HepG2 (cell line): ENCODE results near the gene ETV6. TPM values are rescaled to one million over a fixed set of nuclear protein-coding genes. Genes with fewer than 3 reads are reported as not detected.
A peak's percentile ranks its signal among the peaks of the same experiment; 100 is the strongest.

ENCODE experiments used
- ATAC-seq: fragments of 200-7000 bp; cut with Tn5 transposase; 3 replicates; pipeline ENCODE4 v1.9.1; 2020; ENCODE audit warnings: mild to moderate bottlenecking, moderate library complexity
- BruUV-seq: library from RNA; stranded (reverse); fragments of 400-500 nt; replicated peaks from 2 replicates; lab custom pipeline; 2021; lab: Mats Ljungman, UMichigan
- CTCF ChIA-PET: fragments of 300-600 bp; formaldehyde crosslinking; extraction: SDS; loops from one replicate; lab custom pipeline; 2021; ENCODE audit warnings: low total read pairs, inconsistent platforms, low intra/inter-chr PET ratio; lab: Yijun Ruan, JAX
- POLR2A ChIA-PET: fragments of 350-600 bp; sonication (Branson Sonifier 250); formaldehyde crosslinking; loops from one replicate; lab custom pipeline; 2020; ENCODE audit warnings: antibody characterized with exemption, inconsistent platforms; lab: Yijun Ruan, JAX
- DNase-seq: peaks from one replicate; pipeline ENCODE4 v3.0.0-alpha.2; 2015; ENCODE audit warnings: low spot score
- FAIRE-seq: peaks from 3 replicates; lab custom pipeline; 2011; peaks lifted over from hg19 to GRCh38; lab: Jason Lieb, UNC
- H2AFZ ChIP-seq: one replicate; pipeline ENCODE4 v1.6.1; 2011; ENCODE audit warnings: low read length, inconsistent platforms
- H3K27ac ChIP-seq: fragments of 300-600 bp; 3 replicates; pipeline ENCODE4 v1.8.0; 2011; ENCODE audit warnings: mixed run types, mild to moderate bottlenecking, mixed read lengths, low read length, inconsistent platforms; ENCODE audit not compliant: insufficient read depth; ENCODE audit errors: extremely low read length
- H3K27me3 ChIP-seq, 2 experiments: fragments of 200-600 bp in 1 of 2; 2 replicates in 1 of 2; 3 replicates in 1 of 2; pipeline versions ENCODE4 v1.6.0 to v1.8.0; 2011; ENCODE audit warnings: low read length in 2 of 2, mild to moderate bottlenecking in 2 of 2, moderate library complexity in 2 of 2, inconsistent platforms in 1 of 2; ENCODE audit not compliant: insufficient read depth in 2 of 2, control insufficient read depth in 1 of 2
- H3K36me3 ChIP-seq, 2 experiments: fragments of 200-600 bp in 1 of 2; replicated peaks in 1 of 2; 2 replicates in 1 of 2; 3 replicates in 1 of 2; pipeline versions ENCODE4 v1.5.1 to v1.8.0; 2011; ENCODE audit warnings: low read length in 2 of 2, inconsistent platforms in 1 of 2; ENCODE audit not compliant: insufficient read depth in 2 of 2, control insufficient read depth in 1 of 2
- H3K4me1 ChIP-seq: 2 replicates; pipeline ENCODE4 v1.5.1; 2012; ENCODE audit warnings: low read length, inconsistent platforms; ENCODE audit not compliant: insufficient read depth
- H3K4me2 ChIP-seq: 2 replicates; pipeline ENCODE4 v1.6.0; 2011; ENCODE audit warnings: low read depth, low read length, inconsistent platforms
- H3K4me3 ChIP-seq, 3 experiments: fragments of 200-600 bp in 1 of 3; sonication (generic), shearing (Covaris generic) in 1 of 3; replicated peaks in 1 of 3; 2 replicates each; pipeline ENCODE4 v1.5.1; 2011 to 2016; ENCODE audit warnings: low read length in 3 of 3, inconsistent platforms in 2 of 3, low read depth in 2 of 3, mild to moderate bottlenecking in 2 of 3, control low read depth in 1 of 3, mixed read lengths in 1 of 3; ENCODE audit not compliant: insufficient read depth in 1 of 3
- H3K79me2 ChIP-seq: one replicate; pipeline ENCODE4 v1.6.1; 2011; ENCODE audit warnings: low read length, inconsistent platforms; ENCODE audit not compliant: insufficient read depth
- H3K9ac ChIP-seq: 2 replicates; pipeline ENCODE4 v1.6.0; 2011; ENCODE audit warnings: mild to moderate bottlenecking, low read depth, low read length, inconsistent platforms; ENCODE audit not compliant: insufficient read depth
- H3K9me3 ChIP-seq: 2 replicates; pipeline ENCODE4 v1.5.1; 2012; ENCODE audit warnings: mild to moderate bottlenecking, low read length
- H4K20me1 ChIP-seq: 2 replicates; pipeline ENCODE4 v1.6.0; 2011; ENCODE audit warnings: inconsistent platforms, mild to moderate bottlenecking, low read length, moderate library complexity; ENCODE audit not compliant: insufficient read depth
- CSRNP1 ChIP-seq: sonication (generic); formaldehyde crosslinking; IDR thresholded peaks from 2 replicates; pipeline ENCODE4 v1.8.1; 2023; ENCODE audit warnings: mild to moderate bottlenecking, missing genetic modification reagents
- FOXA3 ChIP-seq: IDR thresholded peaks from 2 replicates; pipeline ENCODE4 v1.6.1; 2016; ENCODE audit warnings: missing genetic modification reagents, missing compliant biosample characterization
- FOXK1 ChIP-seq: sonication (generic); formaldehyde crosslinking; IDR thresholded peaks from 2 replicates; pipeline ENCODE4 v1.4.0; 2020; ENCODE audit warnings: low read depth, missing genetic modification reagents, borderline replicate concordance
- FOXP1 ChIP-seq, 2 experiments: fragments of 450-650 bp in 1 of 2; IDR thresholded peaks; 2 replicates each; pipeline ENCODE4 v1.6.1; 2017 to 2018; ENCODE audit warnings: antibody characterized with exemption in 1 of 2
- KDM5B ChIP-seq: sonication (generic); formaldehyde crosslinking; IDR thresholded peaks from 2 replicates; pipeline ENCODE4 v1.4.0; 2020; ENCODE audit warnings: missing genetic modification reagents, mild to moderate bottlenecking, borderline replicate concordance
- KLF13 ChIP-seq: sonication (generic); formaldehyde crosslinking; IDR thresholded peaks from 2 replicates; pipeline ENCODE4 v1.4.0; 2020; ENCODE audit warnings: mild to moderate bottlenecking, missing genetic modification reagents
- MAFK ChIP-seq, 2 experiments: IDR thresholded peaks in 1 of 2; conservative IDR thresholded peaks in 1 of 2; 2 replicates each; pipeline ENCODE4 v1.6.1; 2011; ENCODE audit warnings: improper control_type of control experiment in 2 of 2, low read length in 2 of 2
- PITX1 ChIP-seq: sonication (generic); formaldehyde crosslinking; IDR thresholded peaks from 2 replicates; pipeline ENCODE4 v1.5.1; 2020; ENCODE audit warnings: mild to moderate bottlenecking, missing genetic modification reagents
- TFDP1 ChIP-seq: IDR thresholded peaks from 2 replicates; pipeline ENCODE4 v1.6.1; 2016; ENCODE audit warnings: missing compliant biosample characterization, missing genetic modification reagents, borderline replicate concordance
- ZGPAT ChIP-seq: IDR thresholded peaks from 2 replicates; pipeline ENCODE4 v1.6.1; 2016; ENCODE audit warnings: mild to moderate bottlenecking
- ZNF138 ChIP-seq: sonication (generic); formaldehyde crosslinking; IDR thresholded peaks from 2 replicates; pipeline ENCODE4 v1.5.0; 2020; ENCODE audit warnings: mild to moderate bottlenecking, low read depth, missing genetic modification reagents
- ZNF160 ChIP-seq: sonication (generic); formaldehyde crosslinking; IDR thresholded peaks from 2 replicates; pipeline ENCODE4 v1.8.0; 2022; ENCODE audit warnings: mild to moderate bottlenecking, inconsistent platforms, missing genetic modification reagents
- ZNF564 ChIP-seq: sonication (generic); formaldehyde crosslinking; IDR thresholded peaks from 2 replicates; pipeline ENCODE4 v1.8.1; 2023; ENCODE audit warnings: mild to moderate bottlenecking, missing genetic modification reagents
- ZNF644 ChIP-seq: IDR thresholded peaks from 2 replicates; pipeline ENCODE4 v1.6.1; 2016; ENCODE audit warnings: low read depth
- ZNF850 ChIP-seq: sonication (generic); formaldehyde crosslinking; conservative IDR thresholded peaks from 2 replicates; pipeline ENCODE4 v1.9.0; 2021; ENCODE audit warnings: mild to moderate bottlenecking, missing genetic modification reagents
- WGBS: methylation state at CpG from one replicate; pipeline ENCODE4 v1.1.6; 2017; ENCODE audit warnings: low lambda C conversion rate; 5-methylcytosine and 5-hydroxymethylcytosine counted together
- in situ Hi-C: cut with HindIII; loops from 2 replicates; pipeline ENCODE4 v1.10.0; 2017; ENCODE audit warnings: low pct_unique_long_range_greater_than_20kb; ENCODE audit not compliant: extremely low pct_ligation_motif_present
- intact Hi-C: fragments of 100-400 bp; cut with micrococcal nuclease; formaldehyde crosslinking; loops from one replicate; pipeline ENCODE4 v1.10.0; 2022; ENCODE audit not compliant: unreplicated experiment
- polyA plus RNA-seq, 8 experiments: library from polyadenylated mRNA; depleted of rRNA in 3 of 8; stranded (reverse) in 7 of 8; unstranded in 1 of 8; fragments of >200 nt; fragmentation: Illumina TruSeq in 4 of 8; extraction: Trizol in 4 of 8; gene quantifications; 2 replicates each; pipeline versions ENCODE4 v1.2.1 to v1.2.3, GENCODE V29; 2011 to 2016; ENCODE audit warnings: low read depth in 4 of 8, missing spikeins in 1 of 8, mixed read lengths in 1 of 8; ENCODE audit not compliant: insufficient read depth in 1 of 8
- total RNA-seq, 5 experiments: library from RNA; depleted of rRNA; stranded (reverse); fragments of >200 nt; fragmentation: Illumina TruSeq; extraction: Trizol; gene quantifications; 2 replicates each; pipeline ENCODE4 v1.2.3, GENCODE V29; 2016; ENCODE audit warnings: low read depth in 1 of 5
- TF ChIP-seq, protein P1 (sequence below), 2 experiments: IDR thresholded peaks; 2 replicates each; pipeline ENCODE4 v1.6.1; 2011 to 2012; ENCODE audit warnings: low read length in 2 of 2, borderline replicate concordance in 1 of 2, low read depth in 1 of 2, mild to moderate bottlenecking in 1 of 2, moderate library complexity in 1 of 2

ETV6 gene
- total and polyA plus RNA-seq, 2 of the 13 experiments (the other 11 are each of a cell fraction or from before 2014, with no cell fraction given) = 2.2 to 3.0 TPM

DNA sequence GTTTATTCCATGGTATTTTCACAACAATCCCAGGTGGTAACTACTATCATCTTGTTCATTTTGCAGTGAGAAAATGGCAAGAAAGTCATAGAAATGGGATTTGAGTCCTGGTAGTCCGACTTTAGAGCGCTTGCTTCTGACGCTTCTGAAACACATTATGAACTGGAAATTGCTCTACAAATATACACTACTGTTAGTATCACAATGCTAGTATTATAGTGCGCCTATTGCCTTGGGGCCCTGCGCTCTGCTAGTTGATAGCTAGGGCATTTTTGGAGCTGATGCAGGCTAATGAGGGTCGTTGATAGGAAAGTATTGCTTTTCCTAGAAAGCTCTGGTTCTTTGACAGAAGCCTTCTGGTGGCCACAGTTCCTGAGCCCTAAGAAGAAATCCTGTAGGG is 61.0 kb downstream of the ETV6 start (continued):
- TF ChIP-seq, protein P1, sequence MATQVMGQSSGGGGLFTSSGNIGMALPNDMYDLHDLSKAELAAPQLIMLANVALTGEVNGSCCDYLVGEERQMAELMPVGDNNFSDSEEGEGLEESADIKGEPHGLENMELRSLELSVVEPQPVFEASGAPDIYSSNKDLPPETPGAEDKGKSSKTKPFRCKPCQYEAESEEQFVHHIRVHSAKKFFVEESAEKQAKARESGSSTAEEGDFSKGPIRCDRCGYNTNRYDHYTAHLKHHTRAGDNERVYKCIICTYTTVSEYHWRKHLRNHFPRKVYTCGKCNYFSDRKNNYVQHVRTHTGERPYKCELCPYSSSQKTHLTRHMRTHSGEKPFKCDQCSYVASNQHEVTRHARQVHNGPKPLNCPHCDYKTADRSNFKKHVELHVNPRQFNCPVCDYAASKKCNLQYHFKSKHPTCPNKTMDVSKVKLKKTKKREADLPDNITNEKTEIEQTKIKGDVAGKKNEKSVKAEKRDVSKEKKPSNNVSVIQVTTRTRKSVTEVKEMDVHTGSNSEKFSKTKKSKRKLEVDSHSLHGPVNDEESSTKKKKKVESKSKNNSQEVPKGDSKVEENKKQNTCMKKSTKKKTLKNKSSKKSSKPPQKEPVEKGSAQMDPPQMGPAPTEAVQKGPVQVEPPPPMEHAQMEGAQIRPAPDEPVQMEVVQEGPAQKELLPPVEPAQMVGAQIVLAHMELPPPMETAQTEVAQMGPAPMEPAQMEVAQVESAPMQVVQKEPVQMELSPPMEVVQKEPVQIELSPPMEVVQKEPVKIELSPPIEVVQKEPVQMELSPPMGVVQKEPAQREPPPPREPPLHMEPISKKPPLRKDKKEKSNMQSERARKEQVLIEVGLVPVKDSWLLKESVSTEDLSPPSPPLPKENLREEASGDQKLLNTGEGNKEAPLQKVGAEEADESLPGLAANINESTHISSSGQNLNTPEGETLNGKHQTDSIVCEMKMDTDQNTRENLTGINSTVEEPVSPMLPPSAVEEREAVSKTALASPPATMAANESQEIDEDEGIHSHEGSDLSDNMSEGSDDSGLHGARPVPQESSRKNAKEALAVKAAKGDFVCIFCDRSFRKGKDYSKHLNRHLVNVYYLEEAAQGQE (IDR thresholded peaks at IDR 0.05; ENCODE audit: borderline replicate concordance in 1 of 2, low read depth in 1 of 2, low read length in 2 of 2) = no peak
- TF ChIP-seq KDM5B (CRISPR knock-in tag) (no peak), ZNF850 (CRISPR knock-in tag) (no peak), FOXP1 (IDR thresholded peaks at IDR 0.05) (no peak), FOXP1 (CRISPR knock-in tag; IDR thresholded peaks at IDR 0.05) (no peak)

DNA sequence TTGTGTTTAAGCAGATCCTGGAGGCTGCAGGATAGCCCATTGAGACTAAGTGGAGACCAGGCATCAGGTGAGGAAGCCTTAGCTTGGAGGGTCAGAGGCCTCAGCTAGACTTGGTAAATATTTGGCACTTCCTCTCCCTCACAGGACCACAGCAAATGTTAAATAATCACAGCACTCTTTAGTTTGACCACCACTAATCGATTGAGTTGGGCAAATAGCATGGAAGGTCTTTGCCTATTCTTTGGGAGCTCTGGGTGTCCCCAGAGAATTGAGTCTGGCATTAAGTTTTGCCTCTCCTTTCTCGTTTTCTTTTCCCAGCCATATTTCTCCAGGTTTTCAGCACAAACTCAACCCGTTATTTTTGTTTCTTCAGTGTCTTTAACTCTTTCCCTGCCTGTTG is 61.4 kb downstream of the ETV6 start:
- Histone ChIP-seq H3K27me3 (no peaks in the 10 kb centered on the region), H3K27ac (no peak overlapping the region), H3K9ac (no peak overlapping the region), H3K4me3 (peak overlapping the region in 1 of 3 experiments; percentile 36; a peak in 1 of 6 replicates), H2AFZ (no peak overlapping the region), H3K79me2 (no peaks in the 10 kb centered on the region), H3K4me1 (peaks cover 48% of the 10 kb centered on the region), H3K36me3 (no peaks in the 10 kb centered on the region), H4K20me1 (no peaks in the 10 kb centered on the region), H3K4me2 (peak overlapping the region; percentile 50), H3K9me3 (no peaks in the 10 kb centered on the region)
- in situ Hi-C loops = no loop called here
- FAIRE-seq (peak; percentile 70), DNase-seq (peak; percentile 49), ATAC-seq (peak; percentile 86)
- intact Hi-C loops = no loop called here
- 17% methylated on average over 3 of the region's 3 CpGs for WGBS
- no TSS peak for BruUV-seq
- CTCF ChIA-PET = no interaction called here
- POLR2A ChIA-PET = no interaction called here
- peak; percentile 39; the same call in 1 of the 2 replicates for TF ChIP-seq PITX1 (CRISPR knock-in tag)
- TF ChIP-seq CSRNP1 (CRISPR knock-in tag) = no peak
- TF ChIP-seq ZNF564 (CRISPR knock-in tag) = no peak
- 0 out of 2 replicates have a peak, but pooled peaks have one; percentile 31 for TF ChIP-seq ZGPAT (CRISPR knock-in tag)
- TF ChIP-seq ZNF160 (CRISPR knock-in tag) = no peak
- TF ChIP-seq MAFK (conservative IDR thresholded peaks at IDR 0.05 in 1 of 2, IDR thresholded peaks at IDR 0.05 in 1 of 2; ENCODE audit: low read length in 2 of 2) = no peak
- TF ChIP-seq ZNF138 = no peak
- no peak for TF ChIP-seq KLF13
- 0 out of 2 replicates have a peak, but pooled peaks have one; percentile 45 for TF ChIP-seq ZNF644 (CRISPR knock-in tag)
- no peak for TF ChIP-seq TFDP1 (CRISPR knock-in tag)
- peak; percentile 78 for TF ChIP-seq FOXA3 (CRISPR knock-in tag)
- 0 out of 2 replicates have a peak, but pooled peaks have one; percentile 35 for TF ChIP-seq FOXK1 (CRISPR knock-in tag)
